Neuronal stem cell (in vitro differentiated cells): ENCODE data around the gene FOXF1.

Experiments used
- DNase-seq: peaks from one replicate; pipeline ENCODE4 v3.0.0-alpha.2; 2013; ENCODE audit warnings: low spot score
- H2AFZ ChIP-seq: one replicate; pipeline ENCODE4 v1.6.1; 2013; ENCODE audit warnings: mild to moderate bottlenecking, low read length, inconsistent platforms
- H2AK5ac ChIP-seq: 2 replicates; pipeline ENCODE4 v1.6.1; 2013; ENCODE audit warnings: low read depth, mild to moderate bottlenecking, inconsistent platforms, low read length, moderate library complexity, mixed read lengths
- H2BK120ac ChIP-seq: 2 replicates; pipeline ENCODE4 v1.6.1; 2013; ENCODE audit warnings: low read depth, mild to moderate bottlenecking, inconsistent platforms, low read length, moderate library complexity, mixed read lengths
- H2BK12ac ChIP-seq: one replicate; pipeline ENCODE4 v1.6.1; 2013; ENCODE audit warnings: low read length, inconsistent platforms
- H2BK15ac ChIP-seq: 2 replicates; pipeline ENCODE4 v1.6.1; 2013; ENCODE audit warnings: mild to moderate bottlenecking, low read length, inconsistent platforms, mixed read lengths
- H2BK5ac ChIP-seq: one replicate; pipeline ENCODE4 v1.6.1; 2013; ENCODE audit warnings: inconsistent platforms, mild to moderate bottlenecking, low read length, moderate library complexity
- H3K14ac ChIP-seq: one replicate; pipeline ENCODE4 v1.6.1; 2013; ENCODE audit warnings: low read length, inconsistent platforms
- H3K18ac ChIP-seq: 2 replicates; pipeline ENCODE4 v1.6.1; 2013; ENCODE audit warnings: low read length, inconsistent platforms
- H3K23ac ChIP-seq: 2 replicates; pipeline ENCODE4 v1.6.1; 2013; ENCODE audit warnings: low read depth, mild to moderate bottlenecking, mixed read lengths, low read length, inconsistent platforms; ENCODE audit not compliant: poor library complexity
- H3K27ac ChIP-seq: replicated peaks from 3 replicates; pipeline ENCODE4 v1.5.1; 2013; ENCODE audit warnings: low read length, inconsistent platforms
- H3K27me3 ChIP-seq, 3 experiments: 2 replicates each; pipeline ENCODE4 v1.6.1; 2013; ENCODE audit warnings: low read length in 3 of 3, mild to moderate bottlenecking in 2 of 3, inconsistent platforms in 1 of 3, low read depth in 1 of 3, mixed read lengths in 1 of 3, moderate library complexity in 1 of 3; ENCODE audit not compliant: control insufficient read depth in 3 of 3, insufficient read depth in 3 of 3
- H3K36me3 ChIP-seq, 2 donors: replicated peaks in 1 of 2; 2 replicates each; pipeline ENCODE4 v1.6.1; 2013; ENCODE audit warnings: low read length in 2 of 2; ENCODE audit not compliant: control insufficient read depth in 2 of 2, insufficient read depth in 2 of 2
- H3K4ac ChIP-seq: 2 replicates; pipeline ENCODE4 v1.6.1; 2013; ENCODE audit warnings: inconsistent platforms, mild to moderate bottlenecking, low read length, moderate library complexity
- H3K4me1 ChIP-seq, 2 donors: 1 replicate in 1 of 2; 2 replicates in 1 of 2; pipeline ENCODE4 v1.6.1; 2013; ENCODE audit warnings: low read length in 2 of 2, low read depth in 1 of 2; ENCODE audit not compliant: control insufficient read depth in 2 of 2, insufficient read depth in 1 of 2
- H3K4me2 ChIP-seq: one replicate; pipeline ENCODE4 v1.6.1; 2013; ENCODE audit warnings: mild to moderate bottlenecking, low read length, inconsistent platforms; ENCODE audit not compliant: insufficient read depth, poor library complexity, severe bottlenecking
- H3K4me3 ChIP-seq, 2 donors: 2 replicates each; pipeline ENCODE4 v1.5.1; 2013; ENCODE audit warnings: low read length in 2 of 2, mild to moderate bottlenecking in 2 of 2, inconsistent platforms in 1 of 2, moderate library complexity in 1 of 2
- H3K79me1 ChIP-seq: one replicate; pipeline ENCODE4 v1.6.1; 2013; ENCODE audit warnings: low read depth, mild to moderate bottlenecking, inconsistent platforms, low read length, moderate library complexity
- H3K9ac ChIP-seq: one replicate; pipeline ENCODE4 v1.6.1; 2013; ENCODE audit warnings: mild to moderate bottlenecking, low read depth, low read length, inconsistent platforms; ENCODE audit not compliant: poor library complexity
- H3K9me3 ChIP-seq, 2 donors: replicated peaks in 1 of 2; 2 replicates each; pipeline versions ENCODE3 to v1.6.1; 2013; ENCODE audit warnings: low read length in 2 of 2, mild to moderate bottlenecking in 2 of 2, inconsistent platforms in 1 of 2, low read depth in 1 of 2, mixed read lengths in 1 of 2, moderate library complexity in 1 of 2; ENCODE audit not compliant: control insufficient read depth in 2 of 2, insufficient read depth in 1 of 2
- H4K8ac ChIP-seq: one replicate; pipeline ENCODE4 v1.6.1; 2013; ENCODE audit warnings: low read depth, mild to moderate bottlenecking, inconsistent platforms, low read length, moderate library complexity
- H4K91ac ChIP-seq: one replicate; pipeline ENCODE4 v1.6.1; 2013; ENCODE audit warnings: low read length, low read depth, mild to moderate bottlenecking, inconsistent platforms; ENCODE audit not compliant: poor library complexity
- WGBS, 2 donors: extraction: QIAGEN DNeasy Blood & Tissue Kit; methylation state at CpG; one replicate each; pipeline ENCODE4 v1.1.7; 2013; ENCODE audit warnings: missing lambda C conversion rate in 2 of 2, mixed read lengths in 1 of 2; ENCODE audit not compliant: insufficient read length in 2 of 2, insufficient replicate concordance in 1 of 2; ENCODE audit errors: extremely low coverage in 2 of 2; 5-methylcytosine and 5-hydroxymethylcytosine counted together

Gene FOXF1

DNA sequence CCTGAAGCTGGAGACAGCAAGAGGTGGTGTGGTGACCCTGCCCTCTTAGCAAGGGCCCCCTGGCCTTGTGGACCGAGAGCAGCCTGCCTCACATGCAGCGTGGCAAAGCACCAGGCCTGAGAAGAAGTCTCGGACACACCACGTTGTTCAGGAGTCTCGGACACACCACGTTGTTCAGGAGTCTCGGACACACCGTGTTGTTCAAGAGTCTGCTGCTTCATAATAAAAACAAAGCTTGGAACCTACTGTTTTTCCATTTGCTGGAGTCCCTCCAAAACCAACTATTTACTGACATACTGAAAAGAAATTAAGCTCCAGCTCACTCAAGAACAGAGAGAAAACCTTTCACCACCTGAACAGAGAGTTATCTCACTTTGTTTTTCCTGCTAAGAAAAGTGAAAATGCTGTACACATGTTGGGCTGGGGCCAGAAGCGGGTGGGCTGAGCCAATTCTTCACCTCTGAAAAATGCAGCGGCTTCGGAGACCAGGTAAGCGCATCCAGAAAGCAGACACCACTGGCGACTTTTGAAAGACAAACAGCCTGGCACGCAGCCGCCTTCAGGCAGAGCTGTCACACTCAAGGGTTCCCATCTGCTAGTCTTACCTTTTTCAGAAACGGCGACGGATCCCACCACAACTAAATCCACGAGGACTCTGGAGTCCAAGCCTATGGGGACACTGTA lies 35.8 kb downstream of the FOXF1 start:
- Histone ChIP-seq H3K9me3 (no peaks in the 10 kb centered on the region), H2AFZ (no peak overlapping the region), H2AK5ac (no peak overlapping the region), H3K4ac (no peak overlapping the region), H3K14ac (no peak overlapping the region), H3K4me2 (no peak overlapping the region), H3K79me1 (no peaks in the 10 kb centered on the region), H3K9ac (no peak overlapping the region), H3K4me1 (no peaks in the 10 kb centered on the region), H2BK120ac (no peak overlapping the region), H3K23ac (no peak overlapping the region), H3K27ac (no peak overlapping the region), H3K18ac (no peak overlapping the region), H3K4me3 (no peak overlapping the region), H4K91ac (no peak overlapping the region), H4K8ac (no peak overlapping the region), H2BK5ac (no peak overlapping the region), H2BK12ac (no peak overlapping the region), H2BK15ac (no peak overlapping the region), H3K36me3 (peaks cover 26 to 90% of the 10 kb centered on the region in 2 donors), H3K27me3 (no peaks in the 10 kb centered on the region)
- DNase-seq: no peak
- no CpG with 5 or more reads among the region's 19 CpGs for WGBS, 2 donors

DNA sequence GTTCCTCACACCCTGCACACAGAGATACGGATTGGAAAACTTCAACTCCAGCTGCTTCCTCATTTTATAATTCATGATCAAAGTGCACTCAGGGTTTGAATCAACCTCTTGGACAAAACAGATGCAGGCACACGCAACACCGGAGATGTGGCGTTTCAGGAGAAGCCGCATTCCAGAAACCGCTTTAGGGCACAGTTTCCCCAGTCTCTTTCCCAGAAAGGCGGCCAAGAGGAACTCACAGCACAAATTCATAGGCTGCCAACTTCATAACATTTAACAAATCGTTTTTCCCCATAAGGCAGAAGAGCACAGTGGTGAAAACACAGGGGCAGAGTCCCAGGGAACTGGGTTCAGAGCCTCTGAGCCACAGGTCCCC lies 36.3 kb downstream of the FOXF1 start:
- no peak for DNase-seq
- no peak overlapping the region for H3K14ac ChIP-seq
- H2BK12ac ChIP-seq: no peak overlapping the region
- no peaks in the 10 kb centered on the region for H3K79me1 ChIP-seq
- no peak overlapping the region for H4K91ac ChIP-seq
- no peak overlapping the region for H4K8ac ChIP-seq
- H3K23ac ChIP-seq: no peak overlapping the region
- no peak overlapping the region for H2BK15ac ChIP-seq
- H3K9ac ChIP-seq: no peak overlapping the region
- no peak overlapping the region for H3K18ac ChIP-seq
- no peaks in the 10 kb centered on the region for H3K4me1 ChIP-seq
- H2AFZ ChIP-seq: no peak overlapping the region
- no peak overlapping the region for H2AK5ac ChIP-seq
- no peak overlapping the region for H2BK120ac ChIP-seq
- no peaks in the 10 kb centered on the region for H3K9me3 ChIP-seq
- no peak overlapping the region for H2BK5ac ChIP-seq
- no peak overlapping the region for H3K4me3 ChIP-seq
- H3K4me2 ChIP-seq: no peak overlapping the region
- H3K27me3 ChIP-seq: no peaks in the 10 kb centered on the region
- H3K36me3 ChIP-seq: peaks cover 24 to 90% of the 10 kb centered on the region in 2 donors
- H3K4ac ChIP-seq: no peak overlapping the region
- H3K27ac ChIP-seq: no peak overlapping the region
- WGBS, 2 donors: no CpG with 5 or more reads among the region's 8 CpGs

DNA sequence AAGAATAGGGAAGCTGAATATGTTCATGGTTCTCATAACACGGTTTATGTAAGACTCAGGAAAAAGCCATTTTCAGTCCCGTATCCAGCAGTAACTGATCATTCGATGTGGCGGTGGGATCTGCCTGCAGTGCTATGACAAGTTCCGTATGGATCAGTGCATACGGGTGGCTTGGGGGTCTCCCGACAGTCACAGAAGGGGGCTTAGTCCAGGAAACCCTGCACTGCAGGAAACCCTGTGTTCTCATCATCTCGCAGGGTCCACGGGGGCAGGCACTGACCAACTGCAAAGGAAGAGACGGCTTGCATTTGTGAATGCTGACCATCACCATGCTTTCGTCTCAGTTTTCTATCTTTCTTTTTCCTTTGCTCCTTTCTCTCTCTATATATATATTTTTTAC lies 37.0 kb downstream of the FOXF1 start:
- H3K9me3 ChIP-seq: no peaks in the 10 kb centered on the region
- no peak overlapping the region for H3K23ac ChIP-seq
- no peak overlapping the region for H2BK120ac ChIP-seq
- H2BK12ac ChIP-seq: no peak overlapping the region
- H3K18ac ChIP-seq: no peak overlapping the region
- H2BK5ac ChIP-seq: no peak overlapping the region
- H4K8ac ChIP-seq: no peak overlapping the region
- H3K9ac ChIP-seq: no peak overlapping the region
- no peak for DNase-seq
- H2BK15ac ChIP-seq: no peak overlapping the region
- no peaks in the 10 kb centered on the region for H3K79me1 ChIP-seq
- no peak overlapping the region for H3K27ac ChIP-seq
- H4K91ac ChIP-seq: no peak overlapping the region
- H3K36me3 ChIP-seq: peaks cover 20 to 90% of the 10 kb centered on the region in 2 donors
- no peak overlapping the region for H3K4me3 ChIP-seq
- H3K4me1 ChIP-seq: no peaks in the 10 kb centered on the region
- H3K14ac ChIP-seq: no peak overlapping the region
- no CpG with 5 or more reads among the region's 11 CpGs for WGBS, 2 donors
- H3K4ac ChIP-seq: no peak overlapping the region
- H2AFZ ChIP-seq: no peak overlapping the region
- no peak overlapping the region for H2AK5ac ChIP-seq
- no peaks in the 10 kb centered on the region for H3K27me3 ChIP-seq
- no peak overlapping the region for H3K4me2 ChIP-seq

DNA sequence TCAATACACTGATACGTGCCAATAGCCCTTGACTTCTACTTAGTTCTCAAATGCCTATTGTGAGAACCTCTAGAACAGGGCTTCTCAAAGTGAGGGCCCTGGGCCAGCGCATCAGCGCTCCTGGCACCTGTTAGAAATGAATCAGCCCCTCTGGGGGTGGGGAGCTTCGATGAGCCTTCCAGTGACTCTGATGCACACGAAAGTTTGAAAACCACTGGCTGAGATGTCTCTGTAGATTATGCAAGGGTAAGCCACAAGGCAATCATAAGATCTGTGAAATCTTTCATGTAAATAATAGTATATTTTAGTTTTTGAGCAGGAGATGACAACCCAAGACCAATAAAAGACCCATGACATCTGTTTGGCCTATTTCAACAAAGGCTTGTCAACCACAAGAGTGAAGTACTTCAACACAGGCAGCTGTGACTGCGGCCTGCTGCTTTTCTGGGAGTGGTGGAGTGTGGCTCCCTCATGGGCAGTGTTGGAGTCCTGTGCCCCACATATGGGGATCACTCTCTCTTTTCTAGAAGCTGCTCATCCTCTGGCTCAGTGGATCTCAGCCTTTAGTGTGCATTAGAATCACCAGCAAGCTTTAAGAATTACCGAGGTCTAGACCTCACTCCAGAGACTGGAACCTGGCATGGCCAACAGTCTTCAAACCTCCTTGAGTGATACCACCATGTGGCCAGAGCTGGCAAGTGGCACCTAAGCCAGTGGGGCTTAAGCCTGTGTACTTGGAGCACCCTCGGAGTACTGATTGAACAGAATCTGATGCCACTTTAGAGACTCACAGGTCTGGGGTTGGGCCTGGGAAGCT lies 39.0 kb downstream of the FOXF1 start:
- no peak overlapping the region for H3K4me2 ChIP-seq

More for the DNA sequence above, 39.0 kb downstream of the FOXF1 start:
- H3K18ac ChIP-seq: no peak overlapping the region
- H3K4me1 ChIP-seq: no peaks in the 10 kb centered on the region
- H3K9me3 ChIP-seq: no peaks in the 10 kb centered on the region
- H3K27me3 ChIP-seq: no peaks in the 10 kb centered on the region
- H4K8ac ChIP-seq: no peak overlapping the region
- H3K14ac ChIP-seq: no peak overlapping the region
- H2AFZ ChIP-seq: no peak overlapping the region
- peaks cover 20 to 80% of the 10 kb centered on the region in 2 donors for H3K36me3 ChIP-seq
- no peak overlapping the region for H2BK12ac ChIP-seq
- H3K9ac ChIP-seq: no peak overlapping the region
- no peak for DNase-seq
- no peak overlapping the region for H3K4ac ChIP-seq
- no peak overlapping the region for H3K27ac ChIP-seq
- H2BK5ac ChIP-seq: no peak overlapping the region
- H2AK5ac ChIP-seq: no peak overlapping the region
- no peak overlapping the region for H3K23ac ChIP-seq
- no peak overlapping the region for H3K4me3 ChIP-seq
- H4K91ac ChIP-seq: no peak overlapping the region
- H2BK120ac ChIP-seq: no peak overlapping the region
- WGBS, 2 donors: no CpG with 5 or more reads among the region's 8 CpGs
- no peak overlapping the region for H2BK15ac ChIP-seq
- no peaks in the 10 kb centered on the region for H3K79me1 ChIP-seq
